Fibroblast of skin of back (primary cell): ENCODE measurements around the gene DHRS3.
A peak's percentile ranks its signal among the peaks of the same experiment; 100 is the strongest.
"Not testable (repeated sequence)": the region's sequence is repeated elsewhere in the genome, so short reads cannot be mapped to it uniquely, and the experiment has no call there.

ENCODE experiments used
- DNase-seq: peaks from one replicate; pipeline ENCODE4 v3.0.0-alpha.2; 2013

DHRS3 gene

DNA sequence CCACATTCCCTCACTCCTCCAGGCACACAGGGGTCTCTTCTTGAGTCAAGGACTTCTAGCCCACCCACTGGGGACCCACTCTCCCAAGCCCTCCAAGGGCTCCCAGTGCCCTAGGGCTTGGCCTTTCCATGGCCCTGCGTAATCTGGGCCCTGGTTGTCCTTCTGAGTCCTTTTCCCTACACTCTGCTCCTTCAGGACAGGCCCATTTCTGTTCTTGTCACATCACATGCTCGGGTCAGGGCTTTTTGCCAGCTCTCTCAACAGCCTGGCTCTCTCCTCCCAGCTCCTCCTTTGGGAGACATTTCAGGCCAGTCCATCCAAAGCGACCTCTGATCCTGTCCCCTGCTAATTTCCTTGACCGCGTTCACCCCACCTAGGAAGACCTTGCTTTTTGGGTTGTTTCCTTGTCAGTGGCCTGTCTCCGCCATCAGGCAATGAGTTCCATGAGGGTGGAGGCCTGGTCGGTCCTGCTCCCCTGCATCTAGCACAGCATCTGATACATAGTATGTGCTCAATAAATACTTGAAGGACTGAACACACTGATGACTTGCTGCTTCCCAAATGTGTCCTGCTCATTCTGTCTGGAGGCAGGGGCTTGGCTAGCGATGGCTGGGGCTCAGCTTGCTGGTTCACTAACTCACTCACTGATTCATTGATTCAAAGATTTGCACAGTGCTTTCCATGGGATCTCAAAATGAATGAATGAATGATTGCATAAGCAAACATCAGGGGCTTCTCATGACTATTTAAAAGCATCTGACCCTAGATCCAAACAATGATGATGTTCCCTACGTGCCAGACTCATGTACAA, 44.8 kb downstream of the DHRS3 start:
- DNase-seq, result no peak

DNA sequence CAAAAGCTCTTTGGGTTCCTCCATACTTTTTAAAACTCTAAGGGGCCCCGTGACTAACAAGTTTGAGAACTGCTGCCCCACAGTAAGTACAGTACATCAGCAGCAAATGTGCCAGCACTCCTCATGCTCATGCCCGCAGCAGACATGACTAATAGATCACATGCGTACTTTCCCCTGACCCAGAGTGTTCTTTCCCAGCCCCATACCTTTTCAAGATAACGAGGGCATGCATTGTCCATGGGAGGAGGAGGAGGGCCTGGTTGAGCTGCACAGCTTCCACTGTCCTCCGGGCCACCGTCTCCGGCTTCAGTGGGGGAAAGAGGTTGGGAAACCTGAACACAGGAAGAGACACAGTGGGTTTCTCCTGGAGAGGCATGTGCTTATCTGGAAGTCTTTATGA, 45.5 kb downstream of the DHRS3 start:
- DNase-seq, result no peak

DNA sequence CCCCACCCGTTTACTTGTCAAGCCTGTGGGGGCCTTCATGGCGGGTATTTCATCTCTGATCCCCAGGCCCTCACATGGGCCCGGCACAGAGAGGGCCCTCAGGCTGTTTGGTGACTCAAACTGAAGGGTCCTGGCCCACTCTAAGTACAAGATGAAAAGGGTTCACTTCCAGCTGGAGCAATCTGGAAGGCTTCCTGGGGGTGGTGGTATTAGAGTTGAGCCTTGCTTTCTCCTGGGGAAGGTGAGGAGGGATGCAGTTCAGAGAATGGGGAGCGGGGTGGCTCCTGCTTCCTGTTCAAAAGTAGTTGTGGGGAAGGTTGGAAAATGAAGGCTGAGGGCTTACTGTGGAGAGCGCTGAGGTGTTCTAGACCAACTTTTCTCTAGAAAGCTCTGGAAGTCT, 47.7 kb downstream of the DHRS3 start:
- DNase-seq, result no peak

DNA sequence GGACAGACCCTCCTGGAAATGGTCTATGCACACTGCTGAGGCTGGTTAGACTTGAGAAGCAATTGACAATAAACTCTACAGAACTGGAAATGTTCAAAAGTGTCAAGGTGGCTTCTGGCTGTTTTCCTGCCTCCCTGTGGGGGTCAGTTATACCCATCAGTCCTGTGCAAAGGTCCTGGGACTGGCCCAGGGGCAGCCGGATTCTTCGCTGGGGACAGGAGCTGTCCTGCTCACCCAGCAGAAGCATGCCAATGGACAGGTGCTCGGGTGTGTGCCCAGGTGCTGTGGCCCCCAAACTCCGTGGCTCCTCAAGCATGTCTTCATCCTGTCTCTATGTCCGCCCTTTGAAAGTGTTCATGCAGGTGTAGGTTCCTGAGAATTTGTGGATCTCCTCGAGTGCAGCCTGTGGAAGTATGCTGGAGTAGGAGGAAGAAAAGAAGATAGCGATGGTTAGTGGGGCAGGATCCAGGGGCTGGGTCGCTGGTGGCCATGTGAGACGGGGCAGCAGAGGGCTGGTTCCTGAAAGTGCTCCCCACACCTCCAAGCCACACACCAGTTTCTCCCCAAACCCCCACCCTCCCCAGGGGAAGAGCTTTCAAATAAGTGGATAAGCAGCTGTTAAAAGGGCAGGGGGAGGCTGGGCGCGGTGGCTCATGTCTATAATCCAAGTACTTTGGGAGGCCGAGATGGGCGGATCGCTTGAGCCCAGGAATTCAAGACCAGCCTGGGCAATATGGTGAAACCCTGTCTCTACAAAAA, 49.8 kb downstream of the DHRS3 start:
- DNase-seq, result no peak

DNA sequence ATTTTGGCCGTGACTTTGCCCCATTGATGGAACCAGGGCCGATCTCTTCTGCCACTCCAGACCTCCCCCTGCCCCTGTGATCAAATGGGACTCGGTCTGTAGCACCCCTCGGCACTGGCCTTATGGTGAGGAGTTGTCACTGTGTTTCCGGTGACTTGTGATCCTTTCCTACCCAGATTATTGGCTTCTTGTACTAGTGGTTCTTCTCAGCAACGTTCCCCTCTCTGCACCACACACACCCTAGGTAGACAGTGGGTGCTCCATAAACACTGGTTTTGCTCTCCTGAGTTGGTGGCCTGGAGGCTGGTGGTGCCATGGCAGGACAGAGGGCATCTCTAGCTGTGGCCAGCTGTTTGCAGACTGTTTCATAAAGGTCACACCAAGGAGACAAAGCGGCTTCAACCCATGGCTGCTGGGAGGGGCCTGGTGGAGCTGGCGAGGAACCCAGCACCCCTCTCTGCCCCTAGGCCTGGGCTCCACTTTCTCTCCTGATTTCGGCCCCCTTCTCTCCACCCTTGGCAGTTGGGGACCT, 50.7 kb downstream of the DHRS3 start:
- DNase-seq, result no peak

DNA sequence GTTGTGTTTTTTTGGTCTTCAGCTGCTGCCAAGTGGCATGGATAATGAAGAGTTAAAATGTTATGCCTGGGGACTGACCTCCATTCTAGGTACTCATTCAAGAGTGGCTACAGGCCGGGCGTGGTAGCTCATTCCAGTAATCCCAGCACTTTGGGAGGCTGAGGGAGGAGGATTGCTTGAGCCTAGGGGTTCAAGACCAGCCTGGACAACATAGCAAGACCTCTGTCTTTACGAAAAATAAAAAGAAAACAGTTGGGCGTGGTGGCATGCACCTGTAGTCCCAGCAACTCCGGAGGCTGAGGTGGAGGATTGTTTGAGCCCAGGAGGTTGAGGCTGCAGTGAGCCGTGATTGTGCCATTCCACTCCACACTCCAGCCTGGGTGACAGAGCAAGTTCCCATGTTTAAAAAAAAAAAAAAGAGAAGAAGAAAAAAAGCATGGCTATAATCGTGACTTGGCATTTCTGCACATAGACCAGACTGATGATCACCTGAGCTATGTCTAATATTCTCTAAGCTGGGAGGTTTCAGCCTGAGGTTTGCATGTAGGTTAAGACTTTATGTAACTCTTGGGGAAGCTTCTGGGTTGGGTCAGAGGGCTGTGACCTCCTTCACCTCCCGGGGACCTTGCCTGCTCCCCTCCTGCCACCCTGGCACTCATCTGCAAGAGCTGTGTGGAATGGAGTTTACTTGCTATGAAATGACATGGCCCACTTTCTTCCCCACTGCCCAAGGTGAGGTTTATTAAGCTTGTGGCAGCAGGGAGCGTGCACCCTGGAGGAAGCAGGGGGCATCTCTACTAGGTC, 51.3 kb downstream of the DHRS3 start:
- no peak for DNase-seq

DNA sequence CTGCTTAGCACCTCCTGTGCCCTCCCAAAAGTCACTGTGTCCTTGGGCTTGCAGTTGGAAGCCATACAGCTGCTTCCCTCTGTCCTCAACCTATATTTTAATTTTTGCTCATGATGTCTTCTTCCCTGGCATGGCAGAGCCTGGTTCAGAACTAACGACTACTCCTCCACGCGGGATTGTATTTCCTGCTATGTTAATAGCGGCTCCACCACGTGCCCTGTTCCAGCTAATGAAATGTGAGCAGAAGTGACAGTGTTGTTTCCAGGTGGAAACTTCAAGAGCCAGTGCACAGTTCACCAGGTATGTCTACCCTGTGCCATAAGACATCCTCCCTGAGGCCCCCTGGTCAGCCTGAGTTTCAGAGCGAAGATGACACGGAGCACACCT, 52.1 kb downstream of the DHRS3 start:
- DNase-seq, result no peak

DNA sequence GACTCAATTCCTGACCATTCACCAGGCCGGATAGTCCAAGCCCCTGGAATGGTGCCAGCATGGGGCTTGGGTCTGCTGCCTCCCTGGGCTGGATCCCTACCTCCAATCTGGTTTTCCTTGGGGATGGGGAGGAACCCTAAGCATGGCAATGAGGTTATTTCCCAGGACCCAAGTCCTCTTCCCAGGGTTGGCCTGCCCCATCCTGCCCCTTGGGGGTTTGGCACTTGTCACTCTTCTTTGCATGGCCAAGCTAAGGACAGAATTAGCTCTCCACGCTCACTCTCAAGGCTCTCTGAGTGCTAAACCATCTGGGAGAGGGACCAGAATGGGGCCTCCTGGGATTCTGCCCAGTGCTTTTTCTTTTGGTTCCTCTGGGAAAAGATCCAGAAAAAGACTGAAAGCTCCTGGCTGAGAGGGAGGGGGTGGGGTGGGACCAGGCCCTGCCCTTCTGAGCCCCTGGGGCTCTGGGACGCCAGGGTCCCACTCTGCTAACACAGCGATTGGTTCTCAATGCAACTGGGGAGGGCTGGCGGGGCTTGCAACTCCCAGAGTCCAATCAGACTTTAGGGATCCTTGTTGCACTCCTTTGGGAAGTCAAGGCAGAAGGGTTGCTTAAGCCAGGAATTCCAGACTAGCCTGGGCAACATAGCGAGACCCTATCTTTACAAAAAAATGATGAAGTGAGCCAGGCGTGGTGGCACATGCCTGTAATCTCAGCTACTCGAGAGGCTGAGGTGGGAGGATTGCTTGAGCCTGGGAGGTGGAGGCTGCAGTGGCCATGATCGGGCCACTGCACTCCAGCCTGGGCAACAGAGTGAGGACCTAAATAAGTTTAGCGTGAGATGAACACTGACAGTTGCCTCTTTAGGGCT, 52.7 kb downstream of the DHRS3 start:
- DNase-seq, result no peak

DNA sequence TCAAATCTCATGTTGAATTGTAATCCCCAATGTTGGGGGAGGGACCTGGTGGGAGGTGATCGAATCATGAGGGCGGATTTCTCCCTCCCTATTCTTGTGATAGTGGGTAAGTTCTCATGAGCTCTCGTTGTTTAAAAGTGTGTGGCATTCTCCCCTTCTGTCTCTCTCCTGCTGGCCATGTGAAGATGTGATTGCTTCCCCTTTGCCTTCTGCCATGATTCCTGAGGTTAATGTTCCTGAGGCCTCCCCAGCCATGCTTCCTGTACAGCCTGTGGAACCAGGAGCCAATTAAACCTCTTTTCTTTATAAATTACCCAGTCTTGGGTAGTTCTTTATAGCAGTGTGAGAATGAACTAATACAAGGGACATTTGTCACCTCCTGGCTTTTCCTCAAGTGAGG, 53.8 kb downstream of the DHRS3 start:
- not testable (repeated sequence) for DNase-seq

DNA sequence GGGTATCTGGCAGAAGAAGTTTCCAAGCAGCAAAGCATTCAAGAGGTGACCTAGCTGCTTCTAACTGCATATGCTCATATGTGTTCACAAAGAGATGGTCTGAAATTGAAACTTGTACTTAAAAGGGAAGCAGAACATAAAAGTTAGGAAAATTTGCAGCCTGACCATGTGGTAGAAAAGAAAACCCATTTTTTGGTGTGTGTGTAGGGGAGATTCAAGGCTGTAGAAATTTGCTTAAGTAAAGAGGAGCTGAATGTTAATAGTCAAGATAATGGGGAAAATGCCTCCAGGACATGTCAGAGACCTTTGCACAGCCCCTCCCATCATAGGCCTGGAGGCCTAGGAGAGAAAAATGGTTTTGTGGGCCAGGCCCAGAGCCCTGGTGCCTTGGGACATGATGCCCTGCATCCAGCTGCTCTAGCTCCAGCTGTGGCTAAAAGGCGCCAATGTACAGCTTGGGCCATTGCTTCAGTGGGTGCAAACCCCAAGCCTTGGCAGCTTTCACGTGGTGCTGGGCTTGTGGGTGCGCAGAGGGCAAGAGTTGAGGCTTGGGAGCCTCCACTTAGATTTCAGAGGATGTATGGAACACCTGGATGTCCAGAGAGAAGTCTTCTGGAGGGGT, 54.9 kb downstream of the DHRS3 start:
- DNase-seq, result no peak

DNA sequence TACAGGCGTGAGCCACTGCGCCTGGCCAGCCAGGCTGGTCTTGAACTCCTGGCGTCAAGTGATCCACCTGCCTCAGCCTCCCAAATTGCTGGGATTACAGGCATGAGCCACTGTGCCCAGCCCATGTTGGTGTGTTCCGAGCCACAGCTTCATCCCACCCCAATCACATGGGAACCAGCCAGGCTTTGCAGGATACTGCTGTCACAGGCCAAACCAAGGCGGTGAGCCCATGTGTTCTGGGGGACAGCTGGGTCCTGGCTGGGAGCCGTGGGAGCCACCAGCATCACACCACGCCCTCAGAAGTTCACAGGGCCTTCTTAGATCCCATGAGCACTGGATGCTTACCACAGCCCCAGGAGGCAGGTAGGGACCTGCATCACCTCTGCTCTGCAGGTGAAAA, 56.9 kb downstream of the DHRS3 start:
- no peak for DNase-seq

DNA sequence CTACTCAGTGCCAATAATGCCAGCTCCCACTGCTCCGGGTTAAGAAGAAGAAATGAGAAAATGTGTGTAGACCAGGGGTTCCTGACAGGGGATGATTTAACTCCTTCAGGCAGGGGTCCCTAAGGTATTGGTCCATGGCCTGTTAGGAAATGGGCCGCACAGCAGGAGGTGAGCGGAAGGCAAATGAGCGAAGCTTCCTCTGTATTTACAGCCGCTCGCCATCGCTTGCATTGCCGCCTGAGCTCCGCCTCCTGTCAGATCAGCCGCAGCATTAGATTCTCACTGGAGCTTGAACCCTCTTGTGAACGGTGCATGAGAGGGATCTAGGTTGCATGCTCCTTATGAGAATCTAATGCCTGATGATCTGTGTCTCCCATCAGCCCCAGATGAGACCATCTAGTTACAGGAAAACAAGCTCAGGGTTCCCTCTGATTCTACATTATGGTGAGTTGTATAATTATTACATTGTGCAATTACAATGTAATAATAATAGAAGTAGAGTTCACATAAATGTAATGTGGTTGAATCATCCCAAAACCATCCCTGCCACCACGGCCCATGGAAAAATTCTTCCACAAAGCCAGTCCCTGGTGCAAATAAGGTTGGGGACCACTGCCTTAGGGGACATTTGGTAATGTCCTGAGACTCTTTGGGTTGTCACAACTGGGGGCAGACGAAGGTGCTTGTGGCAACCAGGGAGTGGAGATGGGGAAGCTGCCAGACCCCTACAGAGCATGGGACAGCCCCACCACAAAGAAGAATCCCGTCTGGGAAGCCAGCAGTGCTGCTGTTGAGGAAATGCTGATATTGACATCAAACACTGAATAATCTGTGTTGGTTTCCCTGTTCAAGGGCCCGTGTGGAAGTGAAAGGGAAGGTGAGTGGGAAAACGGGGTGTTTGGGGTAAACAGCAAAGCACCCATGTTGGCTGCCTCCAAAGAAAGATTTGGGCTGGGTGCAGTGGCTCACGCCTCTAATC, 60.8 kb downstream of the DHRS3 start:
- DNase-seq, result peak; percentile 74

DNA sequence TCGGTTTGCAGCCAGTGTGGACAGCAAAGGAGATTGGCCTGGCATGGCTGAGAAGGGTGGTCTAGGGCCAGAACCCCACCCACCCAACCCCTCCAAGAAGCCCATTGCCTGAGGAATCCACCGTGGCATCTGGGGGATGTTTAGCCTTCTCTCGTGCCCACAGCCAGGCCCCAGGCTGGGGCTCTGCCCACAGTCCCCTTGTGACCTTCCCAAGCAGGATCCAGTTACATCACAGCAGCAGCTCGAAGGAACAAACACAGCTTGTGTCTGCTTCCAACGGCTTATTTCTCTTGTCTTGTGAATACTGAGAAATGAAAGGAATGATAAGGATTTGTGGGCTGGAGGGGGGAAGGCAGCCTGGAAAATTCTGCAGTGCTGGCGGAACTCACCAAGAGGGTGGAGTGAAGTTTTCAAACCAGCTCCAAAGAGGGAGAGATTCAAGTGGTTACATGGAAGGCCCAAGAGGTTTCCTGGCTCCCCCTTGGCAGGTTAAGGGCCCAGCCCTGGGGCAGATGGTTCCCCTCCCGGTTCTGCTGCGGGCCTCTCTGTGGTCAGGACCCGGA, 61.6 kb downstream of the DHRS3 start:
- peak; percentile 96 for DNase-seq

DNA sequence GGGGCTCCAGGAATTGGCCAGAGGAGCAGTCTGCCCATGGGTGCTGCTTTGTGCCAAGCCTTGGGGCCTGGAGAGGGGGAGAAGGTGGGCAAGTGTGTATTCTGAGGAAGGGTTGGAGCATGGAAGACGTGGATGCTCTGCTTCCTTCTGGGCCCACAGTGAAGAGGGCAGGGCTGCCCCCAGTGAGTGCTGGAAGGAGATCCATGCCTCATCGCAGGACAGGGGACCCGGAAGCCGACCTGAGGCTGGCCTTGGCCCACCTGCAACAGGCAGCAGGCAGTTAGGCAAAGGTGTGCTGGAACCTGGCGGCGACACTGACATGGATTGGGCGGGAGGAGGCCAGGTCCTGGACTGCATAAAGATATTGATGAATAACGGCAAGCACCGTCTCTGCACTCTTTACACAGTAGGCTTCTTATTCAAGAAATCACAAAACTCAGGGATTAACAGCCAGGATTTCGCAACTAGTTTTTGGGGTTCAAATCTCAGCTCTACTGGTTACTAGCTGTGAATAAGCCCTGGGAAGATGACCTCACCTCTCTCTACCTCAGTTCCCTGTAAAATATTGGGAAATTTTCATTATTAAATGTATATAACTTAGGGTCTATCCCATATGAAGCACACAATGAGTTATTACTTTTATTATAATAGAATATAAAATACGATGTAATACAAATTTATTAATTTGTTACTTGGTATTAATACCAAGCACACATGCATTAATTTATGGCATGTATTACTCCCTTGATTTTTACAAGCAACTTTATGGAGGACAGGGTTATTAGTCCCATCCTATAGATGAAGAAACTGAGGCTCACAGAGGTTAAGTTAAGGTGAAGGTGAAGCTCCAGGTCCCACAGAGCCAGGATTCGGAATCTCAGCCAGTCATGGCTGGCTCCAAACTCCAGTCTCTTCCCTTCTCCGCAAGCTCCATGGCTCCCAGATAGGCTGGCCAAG, 62.3 kb downstream of the DHRS3 start:
- no peak for DNase-seq

DNA sequence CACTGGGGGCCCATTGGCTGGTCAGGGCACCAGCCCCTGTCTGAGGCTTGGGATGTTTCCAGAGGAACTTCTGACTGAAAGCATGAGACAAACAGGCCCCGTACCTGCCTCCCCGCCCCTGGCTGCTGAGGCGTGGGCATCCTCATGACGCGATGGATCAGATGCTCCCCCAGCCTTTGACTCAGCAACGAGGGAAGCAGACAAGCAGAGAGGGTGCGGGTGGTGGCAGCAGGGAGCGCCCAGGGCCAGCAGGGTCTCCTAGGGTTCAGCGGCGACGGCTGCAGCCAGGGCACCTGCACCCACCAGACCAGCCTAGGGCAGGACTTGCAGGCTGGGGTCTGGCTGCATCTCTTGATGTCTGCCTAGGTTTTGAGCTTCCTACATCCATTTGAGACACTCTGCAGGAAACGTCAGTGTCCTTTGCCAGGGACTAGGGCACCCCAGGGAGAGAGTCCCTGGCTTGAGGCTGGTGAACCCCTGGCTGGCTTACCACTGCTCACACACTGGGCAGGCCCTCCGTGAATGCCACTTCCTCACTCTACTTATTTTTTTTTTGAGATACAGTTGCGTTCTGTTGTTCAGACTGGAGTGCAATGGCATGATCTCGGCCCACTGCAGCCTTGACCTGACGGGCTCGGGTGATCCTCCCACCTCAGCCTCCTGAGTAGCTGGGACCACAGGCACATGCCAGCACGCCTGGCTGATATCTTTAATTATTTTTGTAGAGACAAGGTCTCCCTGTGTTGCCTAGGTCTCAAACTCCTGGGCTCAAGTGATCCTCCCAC, 63.3 kb downstream of the DHRS3 start:
- no peak for DNase-seq

DNA sequence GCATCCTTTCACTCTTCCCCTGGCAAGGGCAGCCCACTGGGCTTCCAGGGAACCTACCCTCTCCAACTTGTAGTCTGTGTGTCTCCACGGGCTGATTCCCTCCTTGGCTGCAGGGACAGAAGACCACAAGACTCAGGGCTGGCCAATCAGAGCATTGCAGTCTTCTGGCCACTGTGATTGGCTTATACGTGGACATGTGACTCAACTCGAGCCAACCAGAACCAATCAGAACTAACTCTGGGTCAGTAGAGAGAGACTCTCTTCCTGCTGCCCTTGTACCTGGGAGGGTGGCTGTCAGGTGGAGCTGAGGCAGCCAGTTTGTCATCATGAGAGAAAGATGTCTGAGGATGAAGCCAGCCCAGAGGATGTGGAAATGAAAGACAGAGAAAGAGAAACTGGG, 64.0 kb downstream of the DHRS3 start:
- no peak for DNase-seq

DNA sequence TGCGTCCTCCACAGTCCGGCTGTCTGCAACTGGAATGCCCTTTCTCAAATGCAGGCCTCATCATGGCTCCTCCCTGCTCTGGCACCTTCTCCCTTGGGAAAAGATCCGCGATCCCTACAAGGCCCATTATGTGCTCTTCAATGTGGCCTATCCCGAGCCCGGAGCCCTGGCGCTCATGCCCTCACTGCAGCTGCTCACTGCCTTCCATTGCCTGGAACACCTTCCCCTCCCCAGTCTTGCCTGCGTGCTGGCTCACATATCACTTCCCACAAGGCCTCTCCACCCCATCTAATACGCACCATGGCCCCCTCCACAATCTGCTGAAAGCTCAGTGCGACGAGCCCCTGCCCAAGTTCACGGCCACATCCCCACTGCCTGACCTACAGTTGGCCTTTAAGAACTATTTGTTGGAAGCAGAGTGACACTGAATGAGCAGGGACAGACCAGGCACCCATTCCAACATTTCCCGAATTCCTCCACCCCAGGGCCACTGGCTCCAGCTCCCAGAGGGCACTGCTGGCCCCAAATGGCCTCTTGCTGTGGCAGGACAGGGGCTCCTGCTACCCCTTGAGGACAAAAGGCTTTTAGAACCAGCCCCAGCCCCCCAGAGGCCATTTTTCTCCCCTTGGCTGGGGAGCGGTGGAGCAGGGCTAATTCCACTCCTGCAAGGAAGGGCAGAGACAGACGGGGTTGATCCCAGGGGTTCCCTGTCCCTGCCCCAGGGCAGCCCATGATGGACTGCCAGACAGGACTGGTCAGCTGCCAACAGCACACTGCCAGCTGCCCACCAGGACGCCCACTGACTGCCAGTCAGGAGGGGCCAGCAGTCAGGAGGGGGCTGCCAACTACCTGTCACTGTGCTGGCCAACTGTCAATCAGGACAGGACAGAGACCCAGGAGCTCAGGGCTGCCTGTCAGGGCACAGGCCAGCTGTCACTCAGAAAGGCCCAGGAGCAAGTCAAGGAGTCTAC, 64.8 kb downstream of the DHRS3 start:
- peak; percentile 53 for DNase-seq
